Measurements from ENCODE around the gene RECQL5.

GRCh38 chr17:75645889-75646637, 20.9 kb downstream of the RECQL5 start:
- TF ChIP-seq CTCF (conservative IDR thresholded peaks at IDR 0.05 in 1 of 2, IDR thresholded peaks at IDR 0.05 in 1 of 2; ENCODE audit: extremely low read depth in 1 of 2, insufficient read depth in 1 of 2, low read depth in 1 of 2, low read length in 2 of 2) = no peak
- TF ChIP-seq EZH2 (IDR thresholded peaks at IDR 0.05; ENCODE audit: borderline replicate concordance, low read length) = no peak
